CD14-positive monocyte (primary cell): ENCODE measurements around the gene ARHGAP15. TPM values are rescaled to one million over a fixed set of nuclear protein-coding genes. Genes with fewer than 3 reads are reported as not detected.

Experiments used
- DNase-seq, 3 donors: peaks; one replicate each; pipeline ENCODE4 v3.0.0-alpha.2; 2011 to 2022
- H2AFZ ChIP-seq: 2 replicates; pipeline ENCODE4 v1.6.0; 2012; ENCODE audit warnings: mild to moderate bottlenecking, low read depth, low read length, inconsistent platforms; ENCODE audit not compliant: insufficient read depth, poor library complexity, severe bottlenecking
- H3K27ac ChIP-seq, 2 donors: 1 replicate in 1 of 2; 2 replicates in 1 of 2; pipeline ENCODE4 v1.5.1; 2012 to 2013; ENCODE audit warnings: low read length in 2 of 2, control low read depth in 1 of 2, inconsistent platforms in 1 of 2, low read depth in 1 of 2, mild to moderate bottlenecking in 1 of 2
- H3K27me3 ChIP-seq, 2 donors: one replicate each; pipeline versions ENCODE4 v1.6.0 to v1.6.1; 2011 to 2013; ENCODE audit warnings: low read length in 2 of 2; ENCODE audit not compliant: control insufficient read depth in 2 of 2, insufficient read depth in 2 of 2
- H3K36me3 ChIP-seq, 2 donors: replicated peaks in 1 of 2; 1 replicate in 1 of 2; 2 replicates in 1 of 2; pipeline versions ENCODE4 v1.5.1 to v1.6.1; 2012 to 2013; ENCODE audit warnings: low read length in 2 of 2, control low read depth in 1 of 2, inconsistent platforms in 1 of 2, mild to moderate bottlenecking in 1 of 2; ENCODE audit not compliant: insufficient read depth in 2 of 2, control insufficient read depth in 1 of 2
- H3K4me1 ChIP-seq, 2 donors: 1 replicate in 1 of 2; 2 replicates in 1 of 2; pipeline versions ENCODE4 v1.5.1 to v1.6.1; 2012 to 2013; ENCODE audit warnings: low read length in 2 of 2, control low read depth in 1 of 2, inconsistent platforms in 1 of 2, mild to moderate bottlenecking in 1 of 2, moderate library complexity in 1 of 2; ENCODE audit not compliant: insufficient read depth in 2 of 2, control insufficient read depth in 1 of 2
- H3K4me2 ChIP-seq: replicated peaks from 2 replicates; pipeline ENCODE3; 2012; ENCODE audit warnings: low read length, moderate library complexity, mild to moderate bottlenecking; ENCODE audit not compliant: poor library complexity, severe bottlenecking; ENCODE audit errors: extremely low read depth
- H3K4me3 ChIP-seq, 3 experiments: fragments of 200-600 bp in 1 of 3; sonication (generic) in 1 of 3; replicated peaks in 1 of 3; 1 replicate in 2 of 3; 2 replicates in 1 of 3; pipeline ENCODE4 v1.5.1; 2011 to 2013; ENCODE audit warnings: low read length in 3 of 3, mild to moderate bottlenecking in 3 of 3, control low read depth in 2 of 3, low read depth in 2 of 3, inconsistent platforms in 1 of 3, moderate library complexity in 1 of 3
- H3K79me2 ChIP-seq: 2 replicates; pipeline ENCODE4 v1.6.0; 2012; ENCODE audit warnings: mild to moderate bottlenecking, control low read depth, inconsistent platforms, low read length, moderate library complexity; ENCODE audit not compliant: insufficient read depth
- H3K9ac ChIP-seq: 2 replicates; pipeline ENCODE4 v1.6.0; 2017; ENCODE audit warnings: low read length, mild to moderate bottlenecking; ENCODE audit not compliant: insufficient read depth, poor library complexity, severe bottlenecking
- H3K9me3 ChIP-seq, 2 donors: replicated peaks in 1 of 2; 1 replicate in 1 of 2; 2 replicates in 1 of 2; pipeline versions ENCODE4 v1.5.1 to v1.6.1; 2012 to 2013; ENCODE audit warnings: low read length in 2 of 2, control low read depth in 1 of 2; ENCODE audit not compliant: control insufficient read depth in 1 of 2, insufficient read depth in 1 of 2
- H4K20me1 ChIP-seq: 2 replicates; pipeline ENCODE4 v1.6.0; 2012; ENCODE audit warnings: mild to moderate bottlenecking, low read length, control low read depth, moderate library complexity; ENCODE audit not compliant: insufficient read depth
- H3K27ac Mint-ChIP-seq, 7 donors: one replicate each; pipeline ENCODE4 v1.8.0; 2020; ENCODE audit warnings: mild to moderate bottlenecking in 7 of 7, mixed read lengths in 7 of 7, moderate library complexity in 6 of 7, inconsistent platforms in 2 of 7
- H3K27me3 Mint-ChIP-seq, 3 donors: one replicate each; pipeline ENCODE4 v1.8.0; 2021 to 2022; ENCODE audit warnings: low read depth in 3 of 3, mild to moderate bottlenecking in 3 of 3, mixed read lengths in 3 of 3, moderate library complexity in 3 of 3, inconsistent platforms in 1 of 3
- H3K36me3 Mint-ChIP-seq, 2 donors: one replicate each; pipeline ENCODE4 v1.8.0; 2020; ENCODE audit warnings: mixed read lengths in 2 of 2, inconsistent platforms in 1 of 2, mild to moderate bottlenecking in 1 of 2
- H3K4me1 Mint-ChIP-seq: one replicate; pipeline ENCODE4 v1.8.0; 2020; ENCODE audit warnings: mild to moderate bottlenecking, mixed read lengths
- H3K4me3 Mint-ChIP-seq, 2 donors: one replicate each; pipeline ENCODE4 v1.8.0; 2020; ENCODE audit warnings: mild to moderate bottlenecking in 2 of 2, mixed read lengths in 2 of 2, moderate library complexity in 1 of 2
- H3K9me3 Mint-ChIP-seq, 7 donors: one replicate each; pipeline ENCODE4 v1.8.0; 2020 to 2022; ENCODE audit warnings: mixed read lengths in 7 of 7, mild to moderate bottlenecking in 6 of 7, moderate library complexity in 6 of 7, inconsistent platforms in 2 of 7
- WGBS: methylation state at CpG from one replicate; pipeline ENCODE4 v1.1.5; 2013; ENCODE audit warnings: missing lambda C conversion rate; ENCODE audit not compliant: insufficient coverage; 5-methylcytosine and 5-hydroxymethylcytosine counted together
- intact Hi-C, 2 donors: fragments of 100-400 bp; cut with micrococcal nuclease; formaldehyde crosslinking; loops; one replicate each; pipeline versions ENCODE4 v1.15.0 to v1.15.1; 2023
- polyA plus RNA-seq, 3 donors: library from polyadenylated mRNA; depleted of rRNA in 1 of 3; unstranded in 2 of 3; stranded (reverse) in 1 of 3; fragments of 300-500 nt in 2 of 3; fragments of >200 nt in 1 of 3; fragmentation: Illumina TruSeq in 2 of 3; gene quantifications; 1 replicate in 2 of 3; 2 replicates in 1 of 3; pipeline ENCODE4 v1.2.3, GENCODE V29; 2012 to 2021
- TF ChIP-seq, protein P1 (sequence below): fragments of 200-600 bp; IDR thresholded peaks from one replicate; pipeline ENCODE4 v1.8.0; 2022; ENCODE audit warnings: antibody characterized with exemption, mild to moderate bottlenecking

Gene ARHGAP15
- polyA plus RNA-seq, 3 donors, result 35.4 to 50.9 (median 50.7) TPM

DNA sequence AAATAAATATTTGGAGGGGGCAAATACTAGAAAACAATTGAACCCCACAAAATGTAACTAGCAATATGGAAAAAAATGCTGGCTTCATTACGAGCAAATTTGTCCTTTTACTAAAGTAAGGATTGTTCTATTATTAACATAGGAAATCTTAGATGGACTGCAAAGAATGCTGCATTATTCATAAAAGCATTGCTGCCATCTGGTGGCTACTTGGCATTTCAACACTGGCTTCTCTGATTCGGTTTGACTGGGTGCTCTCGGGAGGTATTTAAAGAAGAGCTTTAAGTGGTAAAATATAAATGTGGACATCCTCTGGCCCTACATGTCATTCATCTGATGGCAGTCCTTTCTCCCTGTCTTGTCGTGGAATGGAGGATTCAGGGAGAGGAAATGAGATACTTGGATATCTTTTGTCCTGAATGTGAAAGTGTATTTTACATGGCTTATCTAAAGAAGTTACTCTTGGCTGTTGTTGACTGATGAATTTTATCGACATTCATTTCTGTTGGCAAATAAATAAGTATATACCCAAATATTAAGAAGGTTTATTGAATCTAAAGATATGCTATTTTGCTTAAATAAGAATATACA, 130.2 kb downstream of the ARHGAP15 start:
- H4K20me1 ChIP-seq, result peaks cover 14% of the 10 kb centered on the region
- peak overlapping the region; percentile 41 for H3K4me2 ChIP-seq
- Mint-ChIP-seq H3K4me3 (peak overlapping the region in 1 of 2 donors; percentile 42), H3K9me3 (no peaks in the 10 kb centered on the region), H3K27ac (peak overlapping the region in 3 of 7 donors; percentile 17 to 80 (median 55)), H3K4me1 (peaks cover 39% of the 10 kb centered on the region), H3K27me3 (peaks cover 0 to 2% (median 0%) of the 10 kb centered on the region in 3 donors), H3K36me3 (peaks cover 5 to 14% of the 10 kb centered on the region in 2 donors)
- TF ChIP-seq, protein P1, sequence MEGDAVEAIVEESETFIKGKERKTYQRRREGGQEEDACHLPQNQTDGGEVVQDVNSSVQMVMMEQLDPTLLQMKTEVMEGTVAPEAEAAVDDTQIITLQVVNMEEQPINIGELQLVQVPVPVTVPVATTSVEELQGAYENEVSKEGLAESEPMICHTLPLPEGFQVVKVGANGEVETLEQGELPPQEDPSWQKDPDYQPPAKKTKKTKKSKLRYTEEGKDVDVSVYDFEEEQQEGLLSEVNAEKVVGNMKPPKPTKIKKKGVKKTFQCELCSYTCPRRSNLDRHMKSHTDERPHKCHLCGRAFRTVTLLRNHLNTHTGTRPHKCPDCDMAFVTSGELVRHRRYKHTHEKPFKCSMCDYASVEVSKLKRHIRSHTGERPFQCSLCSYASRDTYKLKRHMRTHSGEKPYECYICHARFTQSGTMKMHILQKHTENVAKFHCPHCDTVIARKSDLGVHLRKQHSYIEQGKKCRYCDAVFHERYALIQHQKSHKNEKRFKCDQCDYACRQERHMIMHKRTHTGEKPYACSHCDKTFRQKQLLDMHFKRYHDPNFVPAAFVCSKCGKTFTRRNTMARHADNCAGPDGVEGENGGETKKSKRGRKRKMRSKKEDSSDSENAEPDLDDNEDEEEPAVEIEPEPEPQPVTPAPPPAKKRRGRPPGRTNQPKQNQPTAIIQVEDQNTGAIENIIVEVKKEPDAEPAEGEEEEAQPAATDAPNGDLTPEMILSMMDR, result peak; percentile 88
- H3K9me3 ChIP-seq, result no peaks in the 10 kb centered on the region
- intact Hi-C loops, result no loop called here
- no peak overlapping the region for H3K9ac ChIP-seq
- peak; percentile 50 to 75 (median 59) for DNase-seq
- 0% methylated on average over 2 of the region's 5 CpGs for WGBS
- H3K4me1 ChIP-seq, result peaks cover 37 to 44% of the 10 kb centered on the region in 2 donors
- no peak overlapping the region for H2AFZ ChIP-seq
- peaks cover 0 to 3% of the 10 kb centered on the region in 2 donors for H3K36me3 ChIP-seq
- no peak overlapping the region for H3K4me3 ChIP-seq
- H3K27ac ChIP-seq, result peak overlapping the region in 1 of 2 donors; percentile 6
- no peaks in the 10 kb centered on the region for H3K27me3 ChIP-seq
- peaks cover 43% of the 10 kb centered on the region for H3K79me2 ChIP-seq

DNA sequence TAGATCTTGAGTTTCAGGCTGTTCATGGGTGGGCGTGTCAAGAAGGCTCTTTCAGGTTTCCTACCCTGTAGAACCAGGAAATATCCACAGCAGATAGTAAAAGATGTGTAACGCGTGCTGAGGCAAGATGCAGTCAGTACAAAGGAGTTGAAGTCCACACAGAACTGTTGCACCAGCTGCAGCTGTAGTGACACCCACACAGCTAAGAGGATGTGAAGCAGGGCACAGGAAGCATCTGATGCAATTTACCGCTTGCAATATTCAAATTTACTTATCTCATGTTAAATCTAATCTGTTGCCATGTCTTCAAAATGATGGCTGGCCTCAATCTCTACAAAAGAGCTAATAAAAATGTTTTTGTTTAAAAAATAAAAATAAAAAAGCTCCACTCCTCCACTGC, 132.8 kb downstream of the ARHGAP15 start:
- intact Hi-C loops, result loop anchor here in 1 of 2 donors (10.0 kb wide), 1 partner anchor 227 kb away; no protein-coding TSS in a partner anchor
- Histone ChIP-seq H3K27ac (peak overlapping the region; percentile 57 to 85), H3K9me3 (no peaks in the 10 kb centered on the region), H3K4me3 (peak overlapping the region in 1 of 3 experiments; percentile 11), H3K4me1 (peaks cover 37 to 44% of the 10 kb centered on the region in 2 donors), H3K36me3 (peaks cover 2 to 4% of the 10 kb centered on the region in 2 donors), H3K79me2 (peaks cover 62% of the 10 kb centered on the region), H4K20me1 (peaks cover 14% of the 10 kb centered on the region), H3K4me2 (peak overlapping the region; percentile 37), H3K9ac (no peak overlapping the region), H3K27me3 (no peaks in the 10 kb centered on the region), H2AFZ (peak overlapping the region; percentile 15)
- TF ChIP-seq, protein P1, result no peak
- H3K27ac Mint-ChIP-seq, result peak overlapping the region; percentile 87 to 98 (median 94)
- H3K9me3 Mint-ChIP-seq, result peaks cover 0 to 1% (median 0%) of the 10 kb centered on the region in 7 donors
- peak; percentile 86 to 90 (median 87) for DNase-seq
- peaks cover 39% of the 10 kb centered on the region for H3K4me1 Mint-ChIP-seq
- H3K4me3 Mint-ChIP-seq, result peak overlapping the region in 1 of 2 donors; percentile 49
- peaks cover 3 to 12% of the 10 kb centered on the region in 2 donors for H3K36me3 Mint-ChIP-seq
- WGBS, result 29% methylated on average over 1 of the region's 4 CpGs
- H3K27me3 Mint-ChIP-seq, result peaks cover 0 to 2% (median 0%) of the 10 kb centered on the region in 3 donors
